ENCODE data around the gene HTR3D. TPM values are rescaled to one million over a fixed set of nuclear protein-coding genes. Genes with fewer than 3 reads are reported as not detected.

Gene HTR3D
- not detected in 2 replicates for total RNA-seq

GRCh38 chr3:184031187-184031792 is at the start of gene HTR3D:
Gene HTR3D (plus strand): TSS chr3:184031742. CDS start chr3:184031742, 0 bp downstream.

GRCh38 chr3:184017672-184018423 is 13.7 kb upstream of the HTR3D start, which contains the start of gene ABCC5:
Gene ABCC5 (minus strand): TSS chr3:184017884. CDS start chr3:184014392, 3,492 bp downstream.

DNA sequence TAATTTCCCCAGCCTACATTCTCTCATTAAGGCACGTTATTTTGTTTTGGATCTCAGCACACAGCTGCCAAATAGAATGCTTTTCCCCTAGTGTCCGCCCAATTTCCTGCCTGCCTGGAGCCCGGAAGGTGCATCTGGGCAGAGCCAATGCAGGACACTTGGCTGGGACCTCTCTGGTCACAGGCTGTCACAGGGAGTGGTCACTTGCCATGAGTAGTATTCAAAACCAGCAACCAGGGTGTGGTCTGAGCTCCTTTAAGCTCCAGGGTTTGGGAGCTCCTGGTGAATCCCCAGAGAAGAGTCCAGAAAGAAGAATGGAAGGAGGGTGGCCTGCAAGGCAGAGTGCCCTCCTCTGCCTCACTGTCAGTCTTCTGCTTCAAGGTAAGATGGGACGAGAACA is 21.2 kb downstream of the HTR3D start, which contains the start of gene HTR3C:
Gene HTR3C, plus strand, starts transcription at position 281 of the 400 bp plus-strand sequence. Its CDS starts 34 bp downstream, at position 315.

Other genes starting within 250 kb of the HTR3D start
- 0.75 and 1.2 TPM in 2 replicates for gene MAP6D1, start 206.2 kb upstream of the HTR3D start, total RNA-seq
- 35.3 and 37.1 TPM in 2 replicates for gene PARL, start 146.9 kb upstream of the HTR3D start, total RNA-seq
- gene ABCC5, start 13.9 kb upstream of the HTR3D start, total RNA-seq, result 16.4 and 20.7 TPM in 2 replicates
- not detected in 2 replicates for gene HTR3C, start 21.3 kb downstream of the HTR3D start, total RNA-seq
- not detected in 2 replicates for gene HTR3E, start 65.3 kb downstream of the HTR3D start, total RNA-seq
- gene EIF2B5, start 103.6 kb downstream of the HTR3D start, total RNA-seq, result 39.6 and 41.7 TPM in 2 replicates
- gene DVL3, start 123.6 kb downstream of the HTR3D start, total RNA-seq, result 26.0 and 31.9 TPM in 2 replicates
- 476 and 505 TPM in 2 replicates for gene AP2M1, start 143.1 kb downstream of the HTR3D start, total RNA-seq
- 46.4 and 47.9 TPM in 2 replicates for gene ABCF3, start 154.5 kb downstream of the HTR3D start, total RNA-seq
- gene VWA5B2, start 197.8 kb downstream of the HTR3D start, total RNA-seq, result under 0.01 TPM in 1 of 2 replicates, not detected in the other
- 19.1 and 24.6 TPM in 2 replicates for gene ALG3, start 217.2 kb downstream of the HTR3D start, total RNA-seq
- gene EEF1AKMT4, start 217.9 kb downstream of the HTR3D start, total RNA-seq, result 3.6 and 4.9 TPM in 2 replicates
- 0.19 TPM in 1 of 2 replicates, not detected in the other for gene CAMK2N2, start 229.8 kb downstream of the HTR3D start, total RNA-seq
- gene ECE2, start 244.3 kb downstream of the HTR3D start, total RNA-seq, result not detected in 2 replicates

Measured in endothelial cell of coronary artery (primary cell).